Activated T-helper 2 cell treated with anti-CD3 and anti-CD28 coated beads, Interferon-gamma antibody, Interleukin-2, Interleukin-4, amounts not matched to agents 10 μg/mL and 5 μg/mL and 100 μg/mL, durations not matched to agents 14 hours and 24 hours and 36 hours (primary cell): ENCODE measurements around the gene CALU. TPM values are rescaled to one million over a fixed set of nuclear protein-coding genes. Genes with fewer than 3 reads are reported as not detected.

ENCODE experiments used
- DNase-seq: peaks from one replicate; pipeline ENCODE4 v3.0.0; 2021; ENCODE audit warnings: low spot score
- H3K27ac Mint-ChIP-seq: one replicate; pipeline ENCODE4 v1.8.0; 2021; ENCODE audit warnings: mixed read lengths
- H3K27me3 Mint-ChIP-seq: one replicate; pipeline ENCODE4 v1.8.0; 2021; ENCODE audit warnings: low read depth, mixed read lengths
- H3K36me3 Mint-ChIP-seq: one replicate; pipeline ENCODE4 v1.8.0; 2021; ENCODE audit warnings: low read depth, mixed read lengths
- H3K4me1 Mint-ChIP-seq: one replicate; pipeline ENCODE4 v1.8.0; 2021; ENCODE audit warnings: low read depth, mixed read lengths
- H3K4me3 Mint-ChIP-seq: one replicate; pipeline ENCODE4 v1.8.0; 2021; ENCODE audit warnings: low read depth, mild to moderate bottlenecking, moderate library complexity, mixed read lengths
- H3K9me3 Mint-ChIP-seq: one replicate; pipeline ENCODE4 v1.8.0; 2021; ENCODE audit warnings: mixed read lengths
- intact Hi-C: fragments of 100-400 bp; cut with micrococcal nuclease; formaldehyde crosslinking; loops from one replicate; pipeline ENCODE4 v1.15.1; 2023
- total RNA-seq: library from RNA; stranded (reverse); gene quantifications from 2 replicates; pipeline ENCODE4 v1.2.3, GENCODE V29; 2022

Gene CALU
- total RNA-seq, 1 donor from 2014 or later = 57.4 TPM

DNA sequence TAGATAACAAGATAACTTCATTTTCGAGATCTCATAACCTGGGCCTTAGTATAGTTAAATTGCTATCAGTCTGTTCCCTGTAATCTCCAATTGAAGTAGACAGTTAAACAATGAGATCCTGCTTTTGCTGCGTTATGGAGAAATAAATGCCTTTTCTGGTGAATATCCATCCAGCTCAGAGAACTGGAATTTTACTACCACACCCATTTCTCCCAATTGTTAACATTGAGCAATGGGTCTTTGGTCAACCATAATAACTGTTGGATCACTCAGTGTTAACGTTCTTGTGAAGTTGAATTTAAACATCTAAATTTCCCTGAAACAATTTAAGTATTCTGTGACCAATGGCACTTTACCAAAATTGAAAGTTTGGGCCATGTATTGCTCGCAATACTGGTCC lies 3.0 kb downstream of the CALU start:
- H3K4me1 Mint-ChIP-seq = peaks cover 40% of the 10 kb centered on the region

DNA sequence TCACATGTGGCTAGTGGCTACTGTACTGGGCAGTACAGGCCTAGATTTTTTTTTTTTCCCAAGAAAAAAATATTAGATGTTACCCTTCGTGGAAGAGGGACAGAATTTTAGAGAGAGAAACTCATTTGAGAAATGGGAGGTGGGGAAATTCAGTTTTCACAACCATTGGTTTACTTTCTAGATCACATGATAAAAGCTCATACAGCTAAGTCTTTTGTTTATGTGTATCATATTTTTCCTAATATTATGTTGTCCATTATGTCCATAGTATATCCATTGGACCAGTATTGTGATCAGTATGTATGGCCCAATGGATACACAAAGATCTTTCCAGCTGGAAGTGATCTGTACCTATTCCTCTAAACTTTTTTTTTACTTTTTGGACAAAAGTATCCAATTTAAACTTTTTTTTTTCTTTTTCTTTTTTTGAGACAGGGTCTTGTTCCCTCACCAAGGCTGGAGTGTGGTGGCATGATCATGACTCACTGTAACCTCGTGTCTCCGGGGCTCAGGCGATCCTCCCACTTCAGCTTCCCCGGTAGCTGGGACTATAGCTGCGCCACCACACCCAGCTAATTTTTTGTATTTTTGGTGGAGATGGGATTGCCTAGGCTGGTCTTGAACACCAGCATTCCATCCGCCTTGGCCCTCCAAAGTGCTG lies 4.1 kb downstream of the CALU start:
- no peak for DNase-seq
- no peaks in the 10 kb centered on the region for H3K9me3 Mint-ChIP-seq
- peaks cover 43% of the 10 kb centered on the region for H3K4me1 Mint-ChIP-seq
- H3K27ac Mint-ChIP-seq = no peak overlapping the region
- peaks cover 42% of the 10 kb centered on the region for H3K36me3 Mint-ChIP-seq
- H3K27me3 Mint-ChIP-seq = no peaks in the 10 kb centered on the region
- no peak overlapping the region for H3K4me3 Mint-ChIP-seq
- intact Hi-C loops = no loop called here

More for the DNA sequence above, 3.0 kb downstream of the CALU start:
- Mint-ChIP-seq H3K27ac (no peak overlapping the region), H3K4me3 (no peak overlapping the region), H3K36me3 (peaks cover 33% of the 10 kb centered on the region), H3K27me3 (no peaks in the 10 kb centered on the region), H3K9me3 (no peaks in the 10 kb centered on the region)
- intact Hi-C loops = no loop called here
- DNase-seq = no peak

DNA sequence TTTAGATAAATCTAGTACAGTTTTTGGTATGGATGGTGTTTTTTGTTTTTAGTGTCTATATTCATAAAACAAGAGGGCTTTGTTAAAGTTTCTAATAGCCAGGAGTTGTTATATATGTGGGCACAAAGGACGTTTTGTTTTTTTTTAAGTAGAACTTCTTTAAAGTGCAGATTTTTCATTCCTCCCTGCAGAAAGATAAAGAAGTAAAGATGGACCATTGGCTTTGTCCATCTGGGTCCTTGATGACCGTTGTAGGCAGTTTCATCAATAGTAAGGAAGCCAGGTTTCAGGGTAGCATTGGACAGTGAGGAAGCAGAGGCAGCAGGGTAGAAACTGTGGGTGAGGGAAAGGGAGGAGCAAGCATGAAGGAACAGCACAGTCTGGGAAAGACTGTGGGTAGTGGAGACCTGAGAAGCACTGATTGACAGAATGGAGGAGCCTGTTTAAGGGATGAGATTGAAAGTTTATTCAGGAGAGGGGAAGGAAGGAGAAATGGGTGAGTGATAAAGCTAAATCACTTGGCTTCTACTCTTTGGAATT lies 5.3 kb downstream of the CALU start:
- intact Hi-C loops = no loop called here
- H3K27ac Mint-ChIP-seq = peak overlapping the region; percentile 10
- H3K4me3 Mint-ChIP-seq = no peak overlapping the region
- peaks cover 40% of the 10 kb centered on the region for H3K4me1 Mint-ChIP-seq
- H3K36me3 Mint-ChIP-seq = peaks cover 54% of the 10 kb centered on the region
- DNase-seq = no peak
- H3K27me3 Mint-ChIP-seq = no peaks in the 10 kb centered on the region
- no peaks in the 10 kb centered on the region for H3K9me3 Mint-ChIP-seq

DNA sequence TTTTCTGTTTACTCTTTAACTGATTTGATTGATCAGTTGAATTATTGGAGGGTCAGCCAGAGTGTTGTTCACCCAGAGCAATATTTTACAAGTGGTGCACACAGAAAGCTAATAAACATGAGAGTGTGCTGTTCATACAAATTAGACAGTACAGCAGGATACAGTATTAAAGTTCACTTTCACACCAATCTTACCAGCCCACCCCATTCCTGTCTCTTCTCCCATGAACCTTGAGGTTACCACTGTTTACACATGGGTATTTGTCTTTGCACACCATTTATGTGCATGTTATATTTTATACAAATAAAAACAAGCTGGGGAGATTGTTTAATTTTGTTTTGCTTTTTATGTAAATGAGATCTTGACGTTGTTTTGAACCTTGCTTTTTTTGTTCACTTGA lies 6.5 kb downstream of the CALU start:
- H3K4me3 Mint-ChIP-seq = no peak overlapping the region
- no peak for DNase-seq
- intact Hi-C loops = no loop called here
- no peaks in the 10 kb centered on the region for H3K27me3 Mint-ChIP-seq
- peaks cover 37% of the 10 kb centered on the region for H3K4me1 Mint-ChIP-seq
- no peak overlapping the region for H3K27ac Mint-ChIP-seq
- no peaks in the 10 kb centered on the region for H3K9me3 Mint-ChIP-seq
- peaks cover 64% of the 10 kb centered on the region for H3K36me3 Mint-ChIP-seq

DNA sequence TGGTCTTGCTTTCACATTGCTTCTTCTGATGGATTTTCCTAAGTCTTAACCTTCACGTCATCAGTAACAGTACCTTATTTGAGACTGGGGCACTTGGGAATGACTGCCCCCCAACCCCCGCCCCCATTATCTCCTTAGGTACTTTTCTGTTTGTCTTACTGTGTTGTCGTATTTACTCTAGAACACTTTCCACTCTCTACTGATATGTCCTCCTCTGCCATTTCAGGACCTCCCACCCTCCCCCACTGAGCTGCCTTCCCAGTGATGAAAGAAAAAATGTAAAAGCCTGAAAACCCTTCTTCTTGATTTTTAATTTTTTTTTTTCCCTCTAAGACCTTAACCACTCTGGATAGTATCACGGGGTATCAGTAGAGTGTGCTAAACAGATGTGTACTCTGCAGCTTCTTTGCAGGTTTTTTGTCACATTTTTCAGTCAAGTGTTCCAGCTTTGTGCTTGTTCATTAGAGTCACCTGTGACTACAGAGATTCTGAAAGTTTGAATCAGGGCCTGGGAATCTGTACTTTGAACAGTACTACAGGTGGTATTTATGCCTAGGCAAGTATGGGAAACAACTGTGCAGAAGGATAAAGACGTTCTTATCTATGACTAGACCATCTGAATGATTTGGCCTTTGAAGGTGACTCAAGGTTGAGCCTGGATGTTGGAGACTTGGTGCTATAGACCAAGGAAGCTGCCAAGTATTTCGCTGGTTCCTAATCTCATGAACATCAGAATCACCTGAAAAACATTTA lies 8.3 kb downstream of the CALU start:
- Mint-ChIP-seq H3K9me3 (no peaks in the 10 kb centered on the region), H3K4me3 (no peak overlapping the region), H3K4me1 (peaks cover 23% of the 10 kb centered on the region), H3K36me3 (peaks cover 54% of the 10 kb centered on the region), H3K27ac (no peak overlapping the region), H3K27me3 (no peaks in the 10 kb centered on the region)
- no peak for DNase-seq
- intact Hi-C loops = no loop called here

DNA sequence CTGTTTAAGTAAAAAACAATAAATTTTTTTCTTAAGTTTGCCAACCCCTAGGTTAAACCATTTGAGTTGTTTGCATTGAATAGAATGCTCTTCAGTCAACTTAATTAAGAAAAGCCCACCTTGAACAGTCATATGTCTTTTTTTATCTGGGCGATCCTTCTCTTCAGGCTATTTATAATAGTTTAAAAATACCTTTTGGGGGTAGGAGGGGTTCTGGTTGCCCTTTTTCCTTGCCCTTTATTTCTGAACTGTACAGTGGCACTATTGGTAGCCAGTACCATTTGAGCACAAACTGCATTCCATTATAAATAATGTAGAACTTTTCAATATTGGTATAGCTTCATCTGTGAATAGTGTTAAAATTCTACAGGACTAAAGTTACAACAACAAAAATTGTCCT lies 13.1 kb downstream of the CALU start:
- H3K27ac Mint-ChIP-seq = no peak overlapping the region
- no peak overlapping the region for H3K4me3 Mint-ChIP-seq
- no peaks in the 10 kb centered on the region for H3K27me3 Mint-ChIP-seq
- peaks cover 19% of the 10 kb centered on the region for H3K4me1 Mint-ChIP-seq
- no peak for DNase-seq
- H3K36me3 Mint-ChIP-seq = peaks cover 68% of the 10 kb centered on the region
- no peaks in the 10 kb centered on the region for H3K9me3 Mint-ChIP-seq
- intact Hi-C loops = no loop called here

DNA sequence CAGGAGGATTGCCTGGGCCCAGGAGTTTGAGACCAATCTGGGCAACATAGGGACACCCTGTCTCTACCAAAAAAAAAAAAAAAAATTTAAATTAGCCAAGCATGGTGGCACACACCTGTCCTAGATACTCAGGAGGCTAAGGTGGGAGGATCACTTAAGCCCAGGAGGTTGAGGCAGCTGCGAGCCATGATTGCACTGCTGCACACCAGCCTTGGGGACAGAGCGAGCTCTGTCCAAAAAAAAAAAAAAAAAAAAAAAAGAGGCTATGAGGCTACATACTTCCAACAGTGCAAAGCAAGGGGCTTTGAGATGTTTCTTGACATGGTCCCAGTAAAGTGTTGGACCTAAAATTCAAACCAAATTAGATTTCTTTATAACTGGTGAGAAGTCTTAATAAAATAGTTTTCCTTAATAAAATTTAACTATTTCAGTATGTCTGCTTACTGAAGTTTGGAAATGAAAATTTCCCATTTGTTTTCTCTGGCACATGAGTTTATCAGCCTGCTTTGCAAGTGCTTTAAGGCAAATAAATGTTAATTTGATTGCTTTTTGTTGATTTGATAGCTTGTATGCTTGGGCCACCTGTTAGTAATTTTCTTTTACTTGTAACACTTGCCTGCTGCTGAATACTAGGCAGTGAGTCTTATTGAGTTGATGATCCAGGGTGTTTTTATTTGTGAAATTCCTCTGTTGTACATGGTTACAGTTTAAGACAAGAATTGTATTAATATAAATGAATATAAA lies 16.1 kb downstream of the CALU start:
- Mint-ChIP-seq H3K9me3 (no peaks in the 10 kb centered on the region), H3K36me3 (peaks cover 57% of the 10 kb centered on the region), H3K4me1 (peaks cover 12% of the 10 kb centered on the region), H3K4me3 (no peak overlapping the region), H3K27ac (no peak overlapping the region), H3K27me3 (no peaks in the 10 kb centered on the region)
- no peak for DNase-seq
- intact Hi-C loops = no loop called here

DNA sequence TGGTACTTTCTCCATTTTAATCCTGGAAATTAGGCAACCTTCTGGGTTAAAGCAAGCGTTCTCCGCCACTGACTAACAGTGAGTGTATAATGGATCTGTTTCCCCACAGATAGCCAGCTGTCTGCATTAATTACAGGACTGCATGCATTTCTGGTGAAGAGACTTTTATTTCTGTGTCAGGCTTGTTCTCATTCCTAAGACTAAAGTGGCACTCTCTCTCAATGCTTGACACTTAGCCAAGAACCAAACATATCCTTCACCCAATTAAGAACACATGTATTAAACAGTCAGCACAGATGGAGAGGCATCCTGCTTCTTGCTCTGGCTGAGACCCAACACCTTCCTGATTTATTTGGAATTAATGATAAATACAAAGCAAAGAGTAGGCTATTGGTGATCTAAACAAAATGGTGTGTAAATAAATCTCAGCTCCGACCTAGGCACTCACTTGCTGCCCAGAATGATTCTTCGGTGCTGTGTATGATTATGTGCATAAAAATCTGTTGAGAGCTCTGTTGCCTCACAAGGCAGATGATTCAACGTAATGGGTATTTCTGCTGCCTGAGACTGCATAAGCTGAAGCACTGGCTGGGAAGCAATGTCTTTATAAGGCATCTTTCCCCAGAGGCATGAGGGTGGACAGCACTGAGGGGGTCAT lies 16.8 kb downstream of the CALU start:
- H3K4me3 Mint-ChIP-seq = no peak overlapping the region
- DNase-seq = no peak
- intact Hi-C loops = no loop called here
- H3K9me3 Mint-ChIP-seq = no peaks in the 10 kb centered on the region
- peak overlapping the region; percentile 28 for H3K27ac Mint-ChIP-seq
- H3K27me3 Mint-ChIP-seq = no peaks in the 10 kb centered on the region
- H3K4me1 Mint-ChIP-seq = peaks cover 12% of the 10 kb centered on the region
- peaks cover 57% of the 10 kb centered on the region for H3K36me3 Mint-ChIP-seq

DNA sequence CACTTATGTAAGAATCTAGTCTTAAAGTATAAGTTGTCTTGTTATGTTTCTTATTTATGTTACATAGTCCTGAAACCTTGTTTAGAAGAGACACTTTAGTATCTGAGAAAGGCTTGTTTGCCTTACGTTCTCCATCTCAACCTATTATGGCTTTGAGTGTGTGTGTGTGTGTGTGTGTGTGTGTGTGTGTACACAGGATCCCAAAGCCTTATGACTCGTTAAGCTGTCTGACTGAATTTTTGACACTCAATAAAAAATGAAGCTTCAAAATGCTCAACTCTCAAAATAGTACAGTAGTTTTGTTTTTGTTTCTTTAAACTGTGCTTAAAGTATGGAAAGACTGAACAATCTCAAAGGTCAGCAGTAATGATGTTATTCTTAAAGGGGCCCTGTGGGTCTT lies 18.0 kb downstream of the CALU start:
- Mint-ChIP-seq H3K9me3 (no peaks in the 10 kb centered on the region), H3K4me1 (peaks cover 12% of the 10 kb centered on the region), H3K27ac (peak overlapping the region; percentile 28), H3K36me3 (peaks cover 65% of the 10 kb centered on the region), H3K27me3 (no peaks in the 10 kb centered on the region), H3K4me3 (no peak overlapping the region)
- intact Hi-C loops = no loop called here
- DNase-seq = no peak

DNA sequence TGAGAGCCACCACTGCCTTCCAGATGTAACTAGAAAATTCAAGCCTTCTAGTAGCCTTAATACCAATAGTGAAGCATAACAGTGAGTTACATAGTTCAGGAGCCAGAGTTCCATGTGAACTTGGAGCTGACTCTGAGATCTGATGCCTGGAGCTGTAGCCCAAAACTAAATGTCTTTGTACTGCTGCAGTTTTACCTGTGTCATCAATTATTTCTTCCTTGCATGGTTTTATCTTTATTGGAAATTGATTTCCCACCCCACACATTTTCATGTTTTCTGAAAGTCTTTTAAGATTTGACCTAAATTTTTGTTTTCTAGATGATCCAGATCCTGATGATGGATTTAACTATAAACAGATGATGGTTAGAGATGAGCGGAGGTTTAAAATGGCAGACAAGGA lies 19.4 kb downstream of the CALU start:
- Mint-ChIP-seq H3K27ac (no peak overlapping the region), H3K4me1 (peaks cover 6% of the 10 kb centered on the region), H3K36me3 (peaks cover 62% of the 10 kb centered on the region), H3K4me3 (no peak overlapping the region), H3K27me3 (no peaks in the 10 kb centered on the region), H3K9me3 (no peaks in the 10 kb centered on the region)
- intact Hi-C loops = no loop called here
- no peak for DNase-seq

DNA sequence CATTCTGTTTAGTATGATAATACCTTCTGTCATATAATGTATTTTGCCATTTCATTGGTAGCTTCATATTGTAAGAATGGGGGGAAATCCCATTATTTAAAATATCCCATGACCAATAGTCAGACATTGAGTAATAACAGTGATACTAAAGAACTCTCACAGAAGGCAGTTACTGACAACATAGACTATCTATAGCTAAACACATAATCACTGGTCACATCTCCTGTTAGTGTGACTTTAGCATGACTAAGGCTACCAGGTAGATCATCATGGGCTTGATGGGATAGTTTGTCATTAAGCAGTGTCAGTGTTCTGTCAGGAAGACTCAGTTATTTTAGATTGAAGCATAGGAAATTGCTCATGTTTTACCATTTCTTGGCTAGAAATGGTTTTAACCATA lies 20.1 kb downstream of the CALU start:
- no peaks in the 10 kb centered on the region for H3K27me3 Mint-ChIP-seq
- H3K27ac Mint-ChIP-seq = no peak overlapping the region
- intact Hi-C loops = no loop called here
- peaks cover 60% of the 10 kb centered on the region for H3K36me3 Mint-ChIP-seq
- peaks cover 6% of the 10 kb centered on the region for H3K4me1 Mint-ChIP-seq
- no peak for DNase-seq
- no peaks in the 10 kb centered on the region for H3K9me3 Mint-ChIP-seq
- no peak overlapping the region for H3K4me3 Mint-ChIP-seq

DNA sequence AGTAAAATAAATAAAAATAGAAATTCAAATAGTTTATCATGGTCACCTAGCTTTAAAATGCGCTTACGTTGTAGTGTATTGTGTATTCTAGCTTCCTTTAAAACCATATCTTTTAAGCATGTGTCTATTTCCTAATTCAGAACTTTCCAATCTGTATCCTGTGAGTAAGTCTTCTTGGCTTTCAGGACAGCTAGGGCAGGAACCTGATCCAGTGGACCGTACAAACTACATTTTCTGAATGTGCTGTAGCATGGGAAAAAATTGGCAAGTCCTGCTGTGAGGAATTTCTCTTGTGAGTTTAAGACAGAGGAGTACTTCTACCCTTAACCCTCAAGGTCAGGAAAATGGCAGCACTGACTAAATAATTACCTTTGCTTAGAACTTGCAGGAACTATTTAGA lies 24.4 kb downstream of the CALU start:
- no peak for DNase-seq
- intact Hi-C loops = no loop called here
- Mint-ChIP-seq H3K9me3 (no peaks in the 10 kb centered on the region), H3K27me3 (no peaks in the 10 kb centered on the region), H3K4me1 (peaks cover 2% of the 10 kb centered on the region), H3K4me3 (no peak overlapping the region), H3K36me3 (peaks cover 57% of the 10 kb centered on the region), H3K27ac (no peak overlapping the region)
